Omental fat pad (tissue), 4 donors: Measurements from ENCODE around the gene ADPRH. TPM values are rescaled to one million over a fixed set of nuclear protein-coding genes. Genes with fewer than 3 reads are reported as not detected.
"Not testable (repeated sequence)": the region's sequence is repeated elsewhere in the genome, so short reads cannot be mapped to it uniquely, and the experiment has no call there.

Experiments
- ATAC-seq: fragments of 150-250 bp; one replicate; pipeline ENCODE4 v1.9.1; 2016; ENCODE audit warnings: mild to moderate bottlenecking, moderate library complexity; ENCODE audit not compliant: low FRiP score
- DNase-seq: peaks from one replicate; pipeline ENCODE4 v3.0.0-alpha.2; 2019; ENCODE audit warnings: low spot score
- CTCF ChIP-seq, 3 donors: fragments of 450-650 bp; IDR thresholded peaks; one replicate each; pipeline ENCODE4 v1.5.1; 2016 to 2017; ENCODE audit warnings: antibody characterized with exemption in 3 of 3, mild to moderate bottlenecking in 3 of 3, moderate library complexity in 2 of 3
- total RNA-seq, 4 donors: library from RNA; depleted of rRNA; stranded (reverse); fragments of >200 nt; gene quantifications; one replicate each; pipeline ENCODE4 v1.1.0, GENCODE V29; 2016

ADPRH gene
- total RNA-seq, 4 donors from 2014 or later, result 7.4 to 19.9 (median 11.8) TPM

- ATAC-seq (no peak), DNase-seq (peak; percentile 40)
- no peak for TF ChIP-seq CTCF (IDR thresholded peaks at IDR 0.05)
Measured at GRCh38 chr3:119588112-119588511, 8.8 kb downstream of the ADPRH start.

- ATAC-seq (no peak), DNase-seq (no peak)
- TF ChIP-seq CTCF (IDR thresholded peaks at IDR 0.05), result no peak
Measured at GRCh38 chr3:119589102-119589773, 9.9 kb downstream of the ADPRH start.

GRCh38 chr3:119590706-119591105 is 11.4 kb downstream of the ADPRH start:
- no peak for TF ChIP-seq CTCF (IDR thresholded peaks at IDR 0.05)
- ATAC-seq (no peak), DNase-seq (no peak)

- DNase-seq (no peak), ATAC-seq (no peak)
- no peak for TF ChIP-seq CTCF (IDR thresholded peaks at IDR 0.05)
Measured at GRCh38 chr3:119592861-119593260, 13.6 kb downstream of the ADPRH start.

GRCh38 chr3:119594066-119594465 is 14.8 kb downstream of the ADPRH start:
- DNase-seq, result no peak
- TF ChIP-seq CTCF (IDR thresholded peaks at IDR 0.05), result no peak
- no peak for ATAC-seq

DNA sequence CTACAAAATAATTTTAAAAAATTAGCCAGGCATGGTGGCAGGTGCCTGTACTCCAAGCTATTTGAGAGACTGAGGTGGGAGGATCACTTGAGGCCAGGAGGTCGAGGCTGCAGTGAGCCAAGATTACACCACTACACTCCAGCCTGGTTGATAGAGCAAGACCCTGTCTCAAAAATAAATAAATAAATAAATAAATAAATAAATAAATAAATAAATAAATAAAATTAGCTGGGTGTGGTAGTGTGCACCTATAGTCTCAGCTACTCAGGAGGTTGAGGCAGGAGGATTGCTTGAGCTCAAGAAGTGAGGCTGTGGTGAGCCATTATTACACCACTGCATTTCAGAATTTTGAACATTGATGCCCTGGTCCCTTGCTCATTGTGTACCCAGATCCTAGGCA is 15.6 kb downstream of the ADPRH start:
- ATAC-seq, result not testable (repeated sequence)

GRCh38 chr3:119595639-119596334 is 16.5 kb downstream of the ADPRH start:
- no peak for TF ChIP-seq CTCF (IDR thresholded peaks at IDR 0.05)
- DNase-seq (no peak), ATAC-seq (no peak)

More for the DNA sequence above, 15.6 kb downstream of the ADPRH start:
- not testable (repeated sequence) for DNase-seq
